Caki2 (cell line): Measurements from ENCODE around the gene PPDPF. TPM values are rescaled to one million over a fixed set of nuclear protein-coding genes. Genes with fewer than 3 reads are reported as not detected.

Experiments
- DNase-seq: peaks from one replicate; pipeline ENCODE4 v3.0.0-alpha.2; 2015; ENCODE audit warnings: low read depth
- in situ Hi-C: cut with HindIII; loops from 2 replicates; pipeline ENCODE4 v1.10.0; 2016; ENCODE audit warnings: low sequenced_read_pairs, low pct_unique_long_range_greater_than_20kb, mixed read lengths
- total RNA-seq: library from RNA; depleted of rRNA; stranded (reverse); fragments of >200 nt; shearing (Covaris generic); gene quantifications from 2 replicates; pipeline ENCODE4 v1.2.3, GENCODE V29; 2014; ENCODE audit warnings: low replicate concordance

The PPDPF gene
- total RNA-seq, 1 experiment from 2014 or later: 103 TPM

DNA sequence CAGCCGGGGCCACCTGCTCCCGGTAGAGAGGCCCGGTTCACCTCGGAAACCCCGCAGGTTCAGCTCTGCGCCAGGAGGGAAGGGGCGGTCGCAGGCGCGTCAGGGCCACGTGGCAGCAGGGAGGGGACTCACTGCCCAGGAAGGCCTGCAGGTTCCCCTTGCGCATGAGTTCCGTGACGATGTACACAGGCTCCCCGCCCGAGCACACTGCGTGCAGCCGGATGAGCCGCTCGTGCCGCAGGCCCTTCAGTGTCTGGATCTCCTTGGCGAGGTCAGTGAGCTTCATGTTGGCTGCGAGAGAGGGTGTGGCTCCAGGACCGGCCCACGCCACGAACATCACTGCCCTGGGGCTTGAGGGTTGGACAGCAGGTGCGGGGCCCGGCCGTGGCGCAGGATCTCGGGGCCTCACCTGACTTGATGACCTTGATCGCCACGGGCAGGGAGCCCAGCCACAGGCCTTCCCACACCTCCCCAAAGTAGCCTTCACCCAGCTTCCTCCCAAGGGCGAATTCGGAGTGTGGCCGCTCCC lies 21.5 kb downstream of the PPDPF start:
- in situ Hi-C loops: no loop called here
- no peak for DNase-seq

DNA sequence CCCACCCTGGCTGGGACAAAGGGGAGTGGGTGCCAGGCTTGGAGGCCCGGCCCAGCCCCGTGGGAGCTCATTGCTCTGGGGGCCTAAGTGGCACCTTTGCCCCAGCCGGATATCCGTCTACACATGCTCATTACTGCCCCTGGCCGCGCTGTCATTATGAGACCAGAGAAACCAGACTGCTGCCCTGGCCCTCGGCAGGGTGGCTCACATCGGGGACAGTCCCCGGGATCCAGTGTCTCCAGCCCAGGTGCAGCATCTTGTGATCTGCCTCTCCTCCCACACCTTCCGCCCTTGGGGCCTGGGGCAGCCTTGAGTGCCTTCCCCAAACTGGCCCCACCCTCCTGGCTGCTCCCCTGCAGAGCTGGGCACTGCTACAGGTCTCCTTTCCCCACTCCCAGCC lies 22.1 kb downstream of the PPDPF start:
- in situ Hi-C loops: no loop called here
- no peak for DNase-seq

DNA sequence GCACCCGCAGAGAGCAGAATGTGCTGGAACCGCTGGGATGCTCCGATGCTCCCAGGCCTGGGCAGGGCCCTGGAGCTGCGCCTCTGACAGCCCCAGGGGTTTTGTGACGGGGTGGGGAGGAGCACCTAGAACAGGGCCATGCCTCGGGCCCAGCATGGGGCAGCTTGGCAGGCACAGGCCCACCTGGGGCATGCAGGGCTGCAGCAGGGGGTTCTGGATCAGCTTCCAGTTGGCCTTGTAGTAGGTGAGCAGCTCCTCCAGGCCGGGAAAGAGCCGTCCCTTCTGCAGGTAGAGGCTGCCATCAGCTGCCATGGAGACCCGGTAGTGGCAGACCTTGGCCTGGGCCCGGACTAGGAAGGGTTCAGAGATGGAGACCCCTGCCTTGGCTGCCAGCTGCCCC lies 22.6 kb downstream of the PPDPF start:
- DNase-seq: no peak
- in situ Hi-C loops: no loop called here

DNA sequence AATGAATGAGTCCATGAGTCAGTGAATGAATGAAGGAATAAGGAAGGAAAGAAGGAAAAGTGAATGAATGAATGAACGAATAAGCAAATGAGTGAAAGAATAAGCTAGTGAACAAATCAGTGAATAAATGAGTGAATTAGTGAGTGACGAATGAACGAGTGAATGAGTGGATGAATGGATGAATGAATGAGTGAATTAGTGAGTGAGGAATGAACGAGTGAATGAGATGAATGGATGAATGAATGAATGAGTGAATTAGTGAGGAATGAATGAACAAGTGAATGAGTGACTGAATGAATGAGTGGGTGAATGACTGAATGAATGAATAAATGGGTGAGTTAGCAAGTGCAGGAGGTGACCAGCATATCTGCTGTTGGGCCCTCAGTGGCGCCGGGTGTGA lies 23.2 kb downstream of the PPDPF start:
- no peak for DNase-seq
- in situ Hi-C loops: no loop called here

DNA sequence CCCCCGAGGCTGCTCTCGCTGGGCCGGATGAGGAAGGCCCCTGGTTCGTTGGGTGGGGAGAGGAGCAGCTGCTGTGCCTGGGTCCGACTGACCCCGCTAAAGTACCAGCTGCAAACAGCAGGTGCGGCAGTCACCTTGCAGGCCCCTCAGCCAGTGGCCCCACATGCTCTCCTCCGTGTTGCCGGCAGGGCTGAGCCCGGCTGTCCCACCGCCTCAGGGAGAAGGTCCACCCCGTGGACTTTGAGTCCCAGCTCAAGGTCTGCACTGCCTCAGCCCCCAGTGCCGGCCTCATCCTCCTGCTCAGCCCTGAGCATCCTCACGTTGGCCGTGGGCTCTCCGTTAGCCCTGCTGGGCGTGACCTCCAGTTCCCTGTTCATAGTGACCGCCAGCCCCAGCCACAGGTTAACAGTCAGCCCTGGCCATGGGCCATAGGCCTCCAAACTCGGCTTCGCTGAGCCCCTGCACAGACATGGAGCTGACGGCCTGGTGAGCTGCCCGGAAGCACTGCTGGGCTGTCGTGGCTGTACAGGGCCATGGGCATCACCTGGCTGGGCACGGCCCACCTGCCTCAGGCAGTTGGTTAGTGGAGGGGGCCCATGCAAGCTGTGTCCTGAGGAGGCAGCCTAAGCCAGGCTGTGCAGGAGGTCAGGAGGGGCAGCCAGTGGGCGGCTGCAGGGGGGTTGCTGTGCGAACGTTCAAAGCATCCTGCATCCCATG lies 23.8 kb downstream of the PPDPF start:
- in situ Hi-C loops: no loop called here

DNA sequence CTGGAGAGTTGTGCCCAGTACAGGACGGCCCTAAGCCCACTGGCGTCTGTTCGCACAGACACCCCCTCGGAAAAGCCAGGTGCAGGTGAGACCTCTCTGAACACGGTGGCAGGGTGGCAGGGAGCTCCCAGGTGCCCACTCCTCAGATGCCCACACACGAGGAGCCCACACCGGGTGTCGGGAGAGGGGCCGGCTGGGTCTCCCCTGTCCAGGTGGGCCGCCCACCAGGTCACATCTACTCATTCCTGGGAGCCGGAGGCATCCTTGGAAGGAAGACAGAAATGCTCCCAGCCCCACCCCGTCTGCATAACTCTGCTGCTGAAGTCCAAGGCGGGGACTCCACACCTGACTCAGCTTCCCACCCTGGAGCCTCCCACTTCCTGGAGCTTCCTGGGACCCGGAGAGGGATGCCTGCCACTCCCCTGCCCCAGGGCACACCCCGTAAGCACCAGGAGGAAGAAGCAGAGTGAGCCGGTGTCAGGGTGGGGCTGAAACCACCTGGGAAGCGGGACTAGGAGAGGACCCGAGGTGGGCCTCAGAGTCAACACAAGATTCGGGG lies 24.5 kb downstream of the PPDPF start:
- in situ Hi-C loops: no loop called here
- peak; percentile 67 for DNase-seq

More for the DNA sequence above, 23.8 kb downstream of the PPDPF start:
- no peak for DNase-seq

DNA sequence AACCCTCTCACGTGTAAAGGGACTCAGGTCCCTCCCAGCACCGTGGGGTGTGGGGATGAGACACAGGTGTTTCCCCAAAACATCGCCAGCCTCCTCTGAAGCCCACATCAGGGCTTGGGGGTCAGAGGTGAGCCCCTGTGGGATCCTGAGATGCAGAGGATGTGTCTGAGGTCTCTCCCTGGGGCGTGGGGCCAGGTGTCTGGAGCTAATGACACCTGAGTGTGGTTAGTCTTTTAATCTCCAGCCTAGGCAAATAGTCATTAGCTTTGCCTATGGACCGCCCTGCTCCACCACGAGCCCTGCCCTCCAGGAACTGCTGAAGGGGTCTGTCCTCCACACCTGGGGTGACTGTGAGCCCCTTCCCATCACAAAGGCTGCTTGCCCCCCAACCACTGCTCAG lies 25.2 kb downstream of the PPDPF start:
- no peak for DNase-seq
- in situ Hi-C loops: no loop called here

DNA sequence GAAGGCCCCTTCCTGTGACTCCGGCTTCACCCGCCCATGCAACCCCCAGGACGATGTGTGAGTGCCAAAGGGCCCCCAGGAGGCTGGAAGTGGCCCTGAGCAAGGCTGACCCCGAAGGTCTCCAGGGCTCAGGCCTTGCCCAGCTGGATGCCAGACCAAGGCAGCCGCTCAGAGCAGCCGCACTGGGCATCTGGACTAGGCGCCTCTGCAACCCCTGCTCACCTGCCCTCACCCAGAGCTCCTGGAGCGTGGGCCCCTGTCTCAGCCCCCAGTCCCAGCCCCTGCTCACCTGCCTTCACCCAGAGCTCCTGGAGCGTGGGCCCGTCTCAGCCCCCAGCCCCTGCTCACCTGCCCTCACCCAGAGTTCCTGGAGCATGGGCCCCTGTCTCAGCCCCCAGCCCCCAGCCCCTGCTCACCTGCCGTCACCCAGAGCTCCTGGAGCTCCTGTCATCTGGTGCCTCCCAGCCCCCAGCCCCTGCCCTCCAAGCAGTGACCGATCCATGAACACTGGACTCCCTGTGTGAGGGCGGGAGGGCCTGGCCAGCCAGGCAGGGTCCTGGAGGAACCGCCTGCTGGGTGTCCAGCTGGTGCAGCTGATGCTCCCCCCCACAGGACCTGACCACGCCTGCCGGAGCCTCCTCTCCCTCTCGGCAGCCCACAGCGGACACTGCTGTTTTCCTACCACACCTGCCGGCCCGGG lies 25.8 kb downstream of the PPDPF start:
- in situ Hi-C loops: no loop called here
- DNase-seq: no peak

DNA sequence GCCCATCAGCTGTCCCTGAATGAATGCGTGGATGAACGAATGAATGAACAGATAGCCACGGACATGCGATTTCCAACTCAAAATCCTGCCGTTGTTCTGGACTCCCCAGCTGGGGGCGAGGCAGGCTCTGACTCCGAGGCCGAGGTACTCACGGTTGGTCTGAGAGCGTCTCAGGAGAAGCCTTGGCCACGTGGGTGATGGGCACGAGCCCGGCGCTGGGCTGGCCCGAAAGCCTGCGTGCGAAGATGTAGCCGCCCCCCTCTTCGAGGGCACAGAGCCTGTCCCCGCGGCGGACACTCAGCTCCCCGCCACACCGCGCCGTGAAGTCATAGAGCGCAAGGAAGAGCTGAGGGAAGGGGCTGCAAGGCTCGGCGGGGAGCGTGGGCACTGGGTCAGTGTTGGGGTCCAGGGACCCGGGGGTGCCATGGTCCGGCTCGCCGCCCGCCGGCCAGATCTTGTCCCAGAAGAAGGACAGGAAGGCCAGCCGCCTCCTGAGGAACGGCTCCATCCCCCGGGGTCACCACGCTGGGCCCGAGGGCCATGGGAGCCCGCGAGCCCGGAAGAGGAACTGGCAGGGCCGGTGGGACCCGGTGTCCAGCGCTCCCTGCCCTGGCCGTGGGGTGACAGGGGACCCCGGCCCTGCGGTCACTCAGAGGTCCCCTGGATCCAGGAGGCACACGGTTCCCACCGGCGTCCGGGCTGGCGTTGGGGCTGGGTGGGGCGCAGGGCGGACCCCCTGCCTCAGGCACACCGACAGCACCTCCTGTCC lies 26.6 kb downstream of the PPDPF start:
- in situ Hi-C loops: no loop called here
- no peak for DNase-seq

DNA sequence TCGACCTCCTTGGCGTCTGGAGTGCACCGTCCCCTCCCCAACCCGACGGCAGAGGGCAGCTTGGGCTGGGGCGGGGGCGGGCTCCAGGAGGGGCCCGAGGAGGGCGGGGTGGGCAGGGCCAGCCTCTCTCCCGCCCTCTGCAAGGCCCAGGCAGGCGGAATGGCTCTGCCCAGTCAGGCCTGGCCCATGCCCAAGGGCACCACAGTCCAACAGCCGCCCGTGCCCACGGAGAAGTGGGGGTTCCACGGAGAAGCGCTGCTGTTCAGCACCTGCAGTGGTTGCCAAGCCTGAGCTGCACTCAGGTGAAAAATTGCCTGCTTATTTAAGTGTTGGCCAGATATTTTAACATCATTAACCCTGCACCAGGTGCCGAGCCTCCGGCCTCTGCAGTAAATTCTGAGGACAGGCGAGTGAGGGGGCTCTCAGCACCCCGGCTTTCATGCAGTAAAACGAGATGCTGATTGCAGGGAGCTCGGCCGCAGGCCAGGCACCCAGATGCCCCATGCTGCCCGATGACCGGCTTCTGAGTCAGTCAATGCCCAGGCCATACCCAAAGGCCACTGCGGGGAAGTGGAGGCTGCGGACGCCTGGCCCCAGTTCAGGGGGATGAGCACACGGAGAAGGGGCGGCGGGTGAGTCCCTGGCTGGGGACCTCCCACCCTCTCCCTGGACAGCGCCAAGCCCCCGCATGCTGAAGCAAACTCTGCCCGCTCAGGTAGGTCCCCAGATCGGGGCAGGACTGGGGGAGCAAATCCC lies 27.3 kb downstream of the PPDPF start, which contains the start of gene SRMS:
Gene SRMS (minus strand): TSS at position 25 of the 756 bp plus-strand sequence. CDS start 286 bp downstream, outside the sequence.
- no peak for DNase-seq
- in situ Hi-C loops: no loop called here

DNA sequence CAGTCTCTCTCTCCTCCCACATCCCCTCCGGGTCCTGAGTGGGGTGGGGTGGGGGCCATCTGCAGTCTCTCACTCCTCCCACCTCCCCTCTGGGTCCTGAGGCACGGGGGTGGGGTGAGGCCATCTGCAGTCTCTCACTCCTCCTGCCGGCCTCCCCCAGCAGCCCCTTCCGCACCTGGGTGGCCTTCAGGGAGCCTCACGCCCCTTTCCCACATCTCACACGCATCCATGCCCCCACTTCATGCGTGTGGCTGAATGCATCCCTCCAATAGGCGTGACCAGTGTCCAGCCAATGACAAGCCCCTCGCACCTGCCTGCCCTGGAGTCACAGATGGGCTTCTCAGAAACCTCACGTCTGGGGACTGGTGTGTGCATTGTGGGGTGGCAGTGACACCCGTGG lies 28.0 kb downstream of the PPDPF start:
- in situ Hi-C loops: no loop called here

DNA sequence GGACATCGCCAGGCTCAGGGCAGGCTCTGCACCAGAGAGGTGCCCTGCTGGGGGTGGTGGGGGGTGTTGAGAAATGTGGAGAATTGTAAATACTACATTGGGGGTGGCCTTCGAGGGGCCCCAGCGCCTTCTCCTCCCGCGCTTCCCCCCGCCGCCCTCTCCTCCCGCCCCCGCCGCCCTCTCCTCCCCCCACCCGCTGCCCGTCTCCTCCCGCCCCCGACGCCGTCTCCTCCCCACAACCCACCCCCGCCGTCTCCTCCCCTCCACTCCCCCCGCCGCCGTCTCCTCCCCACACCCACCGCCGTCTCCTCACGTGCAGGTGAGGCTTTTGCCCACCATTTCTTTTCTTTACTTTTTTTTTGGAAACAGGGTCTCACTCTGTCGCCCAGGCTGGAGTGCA lies 28.5 kb downstream of the PPDPF start:
- in situ Hi-C loops: no loop called here
- no peak for DNase-seq

More for the DNA sequence above, 28.0 kb downstream of the PPDPF start:
- no peak for DNase-seq

DNA sequence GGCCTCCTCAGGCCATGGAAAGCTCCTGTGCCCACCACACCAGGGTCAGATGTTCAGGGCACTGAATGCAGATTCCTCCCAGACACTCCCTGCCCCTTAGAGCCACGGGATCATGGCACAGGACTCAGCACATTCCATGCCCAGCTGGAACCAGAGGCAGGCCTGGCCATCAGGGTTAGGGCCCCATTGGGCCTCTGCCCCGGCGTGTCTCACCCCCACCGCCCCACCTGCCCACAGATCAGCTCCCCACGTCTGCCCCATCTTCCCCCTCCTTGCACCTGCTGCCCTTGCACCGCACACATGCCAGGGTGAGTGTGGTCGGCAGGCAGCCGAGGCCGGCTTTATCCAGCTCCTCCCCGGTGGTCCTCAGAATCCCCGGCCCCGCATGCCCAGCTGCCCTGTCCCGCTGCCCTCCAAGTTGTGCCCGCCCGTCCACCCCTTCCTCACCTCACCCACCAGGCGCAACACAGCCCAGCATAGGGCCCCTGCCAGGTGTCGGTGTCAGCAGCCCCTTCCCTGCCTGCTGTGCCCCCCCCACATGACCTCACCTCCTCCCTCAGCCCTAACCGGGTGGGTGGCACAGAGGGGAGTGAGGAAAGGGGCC lies 29.2 kb downstream of the PPDPF start:
- DNase-seq: no peak
- in situ Hi-C loops: no loop called here

DNA sequence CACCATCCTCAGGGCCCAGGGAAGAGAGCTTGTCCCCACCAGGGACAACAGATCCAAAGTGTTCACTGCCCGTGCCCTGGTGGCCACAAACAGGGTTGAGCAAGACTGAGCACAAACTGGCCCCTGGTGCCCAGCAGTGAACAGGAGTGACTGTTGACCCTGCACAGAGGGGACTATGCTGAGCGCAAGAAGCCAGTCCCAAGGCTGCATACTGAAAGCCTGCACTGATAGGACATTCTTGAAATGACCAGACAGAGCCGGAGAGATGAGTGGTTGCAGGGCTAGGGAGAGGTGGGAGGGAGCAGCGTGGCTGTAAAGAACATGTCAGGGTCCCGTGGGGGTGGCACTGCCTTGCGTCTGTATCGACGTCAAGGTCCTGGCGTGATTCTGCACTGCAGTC lies 30.5 kb downstream of the PPDPF start:
- DNase-seq: no peak
- in situ Hi-C loops: no loop called here

DNA sequence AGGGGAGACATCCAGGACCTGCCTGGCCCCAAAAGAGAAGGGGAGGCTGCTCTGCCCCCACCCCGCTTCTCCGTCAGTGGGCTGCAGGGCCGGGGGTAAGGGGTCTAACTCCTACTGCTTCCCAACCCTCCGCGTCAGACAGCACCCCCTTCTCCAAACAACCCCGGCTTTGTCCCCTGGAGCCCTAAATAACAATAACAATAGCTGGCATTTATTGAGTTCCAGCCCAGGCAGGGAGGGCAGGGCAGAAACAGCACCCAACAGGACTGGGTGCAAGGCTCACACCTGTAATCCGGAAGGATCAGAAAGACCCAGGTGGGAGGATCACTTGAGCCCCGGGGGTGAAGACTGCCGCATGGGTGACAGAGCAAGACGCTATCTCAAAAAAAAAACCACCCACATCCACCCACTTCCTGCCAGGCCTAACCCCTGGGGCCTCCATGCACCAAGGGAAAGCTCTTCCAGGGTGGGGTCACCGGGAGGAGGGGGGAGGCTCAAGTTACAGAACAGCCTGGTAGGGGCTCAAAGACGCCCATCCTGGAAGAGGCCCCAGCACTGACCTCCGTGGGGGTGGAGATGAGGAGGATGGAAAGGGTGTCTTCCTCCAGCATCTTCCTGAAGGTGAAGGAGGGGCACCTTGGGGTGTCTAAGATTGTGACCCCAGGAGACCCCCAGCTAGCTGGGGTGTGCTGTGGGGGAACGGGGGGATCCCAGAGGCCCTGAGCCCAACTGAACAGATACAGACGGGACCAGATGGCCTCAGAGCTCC lies 32.1 kb downstream of the PPDPF start:
- DNase-seq: no peak
- in situ Hi-C loops: no loop called here

DNA sequence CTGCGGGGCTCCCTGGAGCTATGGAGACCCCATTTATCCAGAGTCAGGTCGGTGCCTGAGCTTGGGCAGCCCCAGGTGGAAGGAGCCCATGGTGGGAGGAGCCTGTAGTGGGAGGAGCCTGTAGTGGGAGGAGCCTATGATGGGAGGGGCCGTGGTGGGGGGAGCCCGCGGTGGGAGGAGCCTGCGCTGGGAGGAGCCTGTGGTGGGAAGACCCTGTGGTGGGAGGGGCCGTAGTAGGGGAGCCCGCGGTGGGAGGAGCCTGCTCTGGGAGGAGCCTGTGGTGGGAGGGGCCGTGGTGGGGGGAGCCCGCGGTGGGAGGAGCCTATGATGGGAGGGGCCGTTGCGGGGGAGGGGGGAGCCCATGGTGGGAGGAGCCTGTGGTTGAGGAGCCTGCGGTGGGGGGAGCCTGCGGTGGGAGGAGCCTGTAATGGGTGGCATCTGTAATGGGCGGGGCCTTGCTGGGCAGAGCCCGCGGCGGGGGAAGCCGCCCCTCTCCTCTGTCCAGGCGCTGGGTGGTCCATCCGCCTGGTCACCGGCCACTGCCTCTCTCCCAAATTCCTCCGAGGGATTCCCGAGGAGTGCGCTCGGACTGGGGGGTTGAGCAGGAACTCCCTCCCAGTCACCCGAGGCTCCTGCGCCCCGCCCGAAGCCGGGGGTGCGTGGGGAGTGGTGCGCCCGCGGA lies 32.8 kb downstream of the PPDPF start:
- in situ Hi-C loops: no loop called here

More for the DNA sequence above, 32.8 kb downstream of the PPDPF start:
- peak; percentile 80 for DNase-seq
